IMR-90 (cell line): ENCODE data around the gene POLR2E. TPM values are rescaled to one million over a fixed set of nuclear protein-coding genes. Genes with fewer than 3 reads are reported as not detected.

Experiments
- ATAC-seq: fragments of 200-7000 bp; cut with Tn5 transposase; 2 replicates; pipeline ENCODE4 v1.9.1; 2020; ENCODE audit warnings: low read depth, mild to moderate bottlenecking, moderate library complexity
- BruUV-seq: library from RNA; stranded (reverse); fragments of 400-500 nt; replicated peaks from 2 replicates; lab custom pipeline; 2021; lab: Mats Ljungman, UMichigan
- CTCF ChIA-PET: fragments of 300-600 bp; formaldehyde crosslinking; extraction: SDS; loops from one replicate; lab custom pipeline; 2021; ENCODE audit warnings: antibody characterized with exemption; lab: Yijun Ruan, JAX
- POLR2A ChIA-PET: fragments of 300-600 bp; sonication (Branson Sonifier 250); formaldehyde crosslinking; loops from one replicate; lab custom pipeline; 2022; ENCODE audit warnings: antibody characterized with exemption; ENCODE audit not compliant: unreplicated experiment; lab: Charles Lee
- DNase-seq: peaks from one replicate; pipeline ENCODE4 v3.0.0; 2013
- H2AFZ ChIP-seq: replicated peaks from 2 replicates; pipeline ENCODE3; 2013; ENCODE audit warnings: low read length, mild to moderate bottlenecking; ENCODE audit not compliant: poor library complexity
- H2AK5ac ChIP-seq: 2 replicates; pipeline ENCODE4 v1.6.1; 2013; ENCODE audit warnings: low read depth, low read length, inconsistent platforms
- H2AK9ac ChIP-seq: replicated peaks from 2 replicates; pipeline ENCODE3; 2013; ENCODE audit warnings: mild to moderate bottlenecking, low read depth, low read length, moderate library complexity; ENCODE audit not compliant: poor library complexity
- H2BK120ac ChIP-seq: 2 replicates; pipeline ENCODE4 v1.6.1; 2013; ENCODE audit warnings: low read depth, low read length, inconsistent platforms
- H2BK15ac ChIP-seq: 3 replicates; pipeline ENCODE4 v1.6.1; 2013; ENCODE audit warnings: low read depth, low read length, inconsistent platforms
- H2BK20ac ChIP-seq: 2 replicates; pipeline ENCODE4 v1.6.1; 2013; ENCODE audit warnings: low read depth, mild to moderate bottlenecking, inconsistent platforms, low read length, moderate library complexity
- H2BK5ac ChIP-seq: 2 replicates; pipeline ENCODE4 v1.6.1; 2013; ENCODE audit warnings: mild to moderate bottlenecking, low read depth, low read length, inconsistent platforms; ENCODE audit not compliant: poor library complexity, severe bottlenecking
- H3K14ac ChIP-seq: replicated peaks from 2 replicates; pipeline ENCODE4 v1.6.1; 2013; ENCODE audit warnings: low read depth, low read length, inconsistent platforms
- H3K18ac ChIP-seq: 2 replicates; pipeline ENCODE4 v1.6.1; 2013; ENCODE audit warnings: low read depth, low read length, control low read depth
- H3K23ac ChIP-seq: 2 replicates; pipeline ENCODE4 v1.6.1; 2013; ENCODE audit warnings: low read depth, low read length, inconsistent platforms
- H3K27ac ChIP-seq: 2 replicates; pipeline ENCODE4 v1.5.1; 2013; ENCODE audit warnings: mild to moderate bottlenecking, control low read depth, low read length; ENCODE audit not compliant: insufficient read depth
- H3K27me3 ChIP-seq: 2 replicates; pipeline ENCODE4 v1.6.1; 2013; ENCODE audit warnings: low read length; ENCODE audit not compliant: control insufficient read depth, insufficient read depth
- H3K36me3 ChIP-seq: 2 replicates; pipeline ENCODE4 v1.6.1; 2013; ENCODE audit warnings: low read length, mixed read lengths; ENCODE audit not compliant: control insufficient read depth, insufficient read depth
- H3K4ac ChIP-seq: 2 replicates; pipeline ENCODE4 v1.6.1; 2013; ENCODE audit warnings: low read depth, low read length, inconsistent platforms
- H3K4me1 ChIP-seq: 2 replicates; pipeline ENCODE4 v1.6.1; 2013; ENCODE audit warnings: low read length, mixed read lengths; ENCODE audit not compliant: control insufficient read depth, insufficient read depth
- H3K4me2 ChIP-seq: 2 replicates; pipeline ENCODE4 v1.6.1; 2013; ENCODE audit warnings: low read depth, mild to moderate bottlenecking, control low read depth, low read length, moderate library complexity
- H3K4me3 ChIP-seq: 2 replicates; pipeline ENCODE4 v1.5.1; 2013; ENCODE audit warnings: low read depth, mild to moderate bottlenecking, control low read depth, low read length, moderate library complexity; ENCODE audit not compliant: insufficient read depth
- H3K56ac ChIP-seq: 2 replicates; pipeline ENCODE4 v1.6.1; 2013; ENCODE audit warnings: low read length, inconsistent platforms; ENCODE audit not compliant: insufficient read depth; ENCODE audit errors: extremely low read depth
- H3K79me1 ChIP-seq, 2 experiments: 2 replicates each; pipeline ENCODE4 v1.6.1; 2013; ENCODE audit warnings: low read length in 2 of 2, inconsistent platforms in 1 of 2, low read depth in 1 of 2
- H3K9ac ChIP-seq: 2 replicates; pipeline ENCODE4 v1.6.1; 2013; ENCODE audit warnings: low read depth, low read length, control low read depth
- H3K9me1 ChIP-seq: 2 replicates; pipeline ENCODE4 v1.6.1; 2013; ENCODE audit warnings: low read length, inconsistent platforms; ENCODE audit not compliant: insufficient read depth
- H3K9me3 ChIP-seq: 2 replicates; pipeline ENCODE4 v1.6.1; 2013; ENCODE audit warnings: low read length; ENCODE audit not compliant: control insufficient read depth, insufficient read depth
- H4K20me1 ChIP-seq: 2 replicates; pipeline ENCODE4 v1.6.1; 2013; ENCODE audit warnings: low read length, inconsistent platforms; ENCODE audit not compliant: insufficient read depth
- H4K5ac ChIP-seq: 2 replicates; pipeline ENCODE4 v1.6.1; 2013; ENCODE audit warnings: mild to moderate bottlenecking, low read depth, low read length, control low read depth
- H4K8ac ChIP-seq, 2 experiments: 2 replicates each; pipeline ENCODE4 v1.6.1; 2013; ENCODE audit warnings: low read depth in 2 of 2, low read length in 2 of 2, control low read depth in 1 of 2, inconsistent platforms in 1 of 2
- H4K91ac ChIP-seq: 2 replicates; pipeline ENCODE4 v1.6.1; 2013; ENCODE audit warnings: low read depth, low read length, inconsistent platforms; ENCODE audit not compliant: insufficient read depth
- BHLHE40 ChIP-seq: fragments of 150-350 bp; IDR thresholded peaks from 2 replicates; pipeline ENCODE4 v1.6.1; 2016; ENCODE audit warnings: mild to moderate bottlenecking, low read depth, low read length
- CEBPB ChIP-seq: IDR thresholded peaks from 2 replicates; pipeline ENCODE4 v1.6.1; 2012; ENCODE audit warnings: low read depth, low read length, improper control_type of control experiment
- CHD1 ChIP-seq: IDR thresholded peaks from 2 replicates; pipeline ENCODE4 v1.6.1; 2012; ENCODE audit warnings: low read depth, low read length, improper control_type of control experiment
- MAFK ChIP-seq: IDR thresholded peaks from 2 replicates; pipeline ENCODE4 v1.6.1; 2012; ENCODE audit warnings: low read depth, low read length, improper control_type of control experiment
- MAZ ChIP-seq: IDR thresholded peaks from 2 replicates; pipeline ENCODE4 v1.6.1; 2012; ENCODE audit warnings: low read depth, mild to moderate bottlenecking, low read length, improper control_type of control experiment, moderate library complexity, borderline replicate concordance
- MXI1 ChIP-seq: IDR thresholded peaks from 2 replicates; pipeline ENCODE4 v1.6.1; 2012; ENCODE audit warnings: low read depth, mild to moderate bottlenecking, low read length, moderate library complexity, borderline replicate concordance
- NFE2L2 ChIP-seq: fragments of 150-350 bp; IDR thresholded peaks from 2 replicates; pipeline ENCODE4 v1.6.1; 2016; ENCODE audit warnings: low read depth, mild to moderate bottlenecking, low read length
- POLR2A ChIP-seq: IDR thresholded peaks from 2 replicates; pipeline ENCODE4 v1.6.1; 2012; ENCODE audit warnings: mild to moderate bottlenecking, low read depth, low read length
- RAD21 ChIP-seq: IDR thresholded peaks from 2 replicates; pipeline ENCODE4 v1.6.1; 2012; ENCODE audit warnings: low read length, improper control_type of control experiment
- RCOR1 ChIP-seq: IDR thresholded peaks from 2 replicates; pipeline ENCODE4 v1.6.1; 2012; ENCODE audit warnings: mild to moderate bottlenecking, low read length, improper control_type of control experiment; ENCODE audit not compliant: insufficient replicate concordance
- RFX5 ChIP-seq: IDR thresholded peaks from 2 replicates; pipeline ENCODE4 v1.8.0; 2012; ENCODE audit warnings: low read depth, mild to moderate bottlenecking, low read length, moderate library complexity
- SMC3 ChIP-seq: fragments of 150-350 bp; IDR thresholded peaks from 2 replicates; pipeline ENCODE4 v1.6.1; 2016; ENCODE audit warnings: low read depth, mild to moderate bottlenecking, antibody characterized with exemption, low read length, moderate library complexity
- WGBS, 2 experiments: methylation state at CpG; one replicate each; pipeline versions ENCODE4 v1.1.5 to v1.1.7; 2013; ENCODE audit warnings: missing lambda C conversion rate in 2 of 2; ENCODE audit not compliant: insufficient read length in 1 of 2; ENCODE audit errors: extremely low coverage in 2 of 2; 5-methylcytosine and 5-hydroxymethylcytosine counted together
- dilution Hi-C: fragments of 300-500 bp; cut with HindIII; formaldehyde crosslinking; loops from one replicate; pipeline ENCODE4 v1.14.3; 2018; ENCODE audit warnings: low sequenced_read_pairs; ENCODE audit not compliant: unreplicated experiment
- in situ Hi-C: fragments of 300-500 bp; cut with MboI; formaldehyde crosslinking; loops from 3 replicates; pipeline ENCODE4 v1.14.3; 2019; ENCODE audit warnings: low sequenced_read_pairs, inconsistent platforms, mixed read lengths
- intact Hi-C: fragments of 100-400 bp; cut with micrococcal nuclease; formaldehyde crosslinking; loops from 2 replicates; pipeline ENCODE4 v1.10.0; 2022
- polyA plus RNA-seq, 3 experiments: library from polyadenylated mRNA; depleted of rRNA; stranded (reverse); fragments of >200 nt; gene quantifications; 2 replicates each; pipeline ENCODE4 v1.2.3, GENCODE V29; 2012; ENCODE audit warnings: low replicate concordance in 1 of 3
- total RNA-seq: library from RNA; depleted of rRNA; stranded (reverse); fragments of >200 nt; gene quantifications from 2 replicates; pipeline ENCODE4 v1.2.3, GENCODE V29; 2012
- TF ChIP-seq, protein P1 (sequence below): fragments of 150-350 bp; IDR thresholded peaks from 2 replicates; pipeline ENCODE4 v1.6.1; 2016; ENCODE audit warnings: low read depth, mild to moderate bottlenecking, low read length, moderate library complexity, borderline replicate concordance
- TF ChIP-seq, protein P2 (sequence below): conservative IDR thresholded peaks from 2 replicates; pipeline ENCODE4 v1.5.1; 2012; ENCODE audit warnings: mild to moderate bottlenecking, low read depth, low read length, improper control_type of control experiment
- TF ChIP-seq, protein P3 (sequence below): fragments of 150-350 bp; IDR thresholded peaks from 2 replicates; pipeline ENCODE4 v1.6.1; 2017; ENCODE audit warnings: mild to moderate bottlenecking, antibody characterized with exemption, low read length, low read depth

Gene POLR2E
- total and polyA plus RNA-seq, 2 of the 4 experiments (the other 2 are of a cell fraction), result 294 to 391 TPM

DNA sequence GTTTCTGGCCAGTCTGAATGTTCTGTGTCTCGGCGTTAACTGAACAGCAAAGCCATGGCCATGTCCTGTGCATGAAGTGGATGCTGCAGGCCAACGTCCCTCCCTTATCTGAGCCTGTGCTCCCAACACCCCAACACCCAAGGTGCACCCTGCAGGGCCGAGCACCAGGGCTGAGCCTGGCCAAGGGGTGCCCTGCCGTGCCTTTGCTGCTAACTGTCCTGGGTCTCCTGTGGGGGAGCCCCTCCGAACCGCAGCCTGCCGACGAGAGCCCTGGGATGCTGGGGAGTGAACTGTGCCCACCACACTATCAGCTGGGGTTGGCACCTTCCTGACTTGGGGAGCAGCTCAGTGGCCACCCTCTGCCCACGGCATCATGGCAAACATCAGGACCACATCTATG, 26.2 kb upstream of the POLR2E start:
- no peak for ATAC-seq
- 91% methylated on average over 6 of the region's 10 CpGs; no CpG with 5 or more reads in 1 of the 2 experiments for WGBS, 2 experiments
- ChIA-PET POLR2A (no interaction called here), CTCF (no interaction called here)
- Histone ChIP-seq H3K4ac (no peak overlapping the region), H3K9ac (no peak overlapping the region), H3K27ac (no peak overlapping the region), H3K4me3 (no peak overlapping the region), H3K23ac (no peak overlapping the region), H3K4me2 (no peak overlapping the region), H3K36me3 (peaks cover 94% of the 10 kb centered on the region), H4K8ac (no peak overlapping the region), H3K9me1 (no peaks in the 10 kb centered on the region), H2BK120ac (no peak overlapping the region), H3K56ac (no peak overlapping the region), H2BK5ac (no peak overlapping the region), H3K27me3 (no peaks in the 10 kb centered on the region), H3K14ac (no peak overlapping the region), H2BK15ac (no peak overlapping the region), H2BK20ac (no peak overlapping the region), H3K4me1 (peaks cover 7% of the 10 kb centered on the region), H2AK5ac (no peak overlapping the region), H4K5ac (no peak overlapping the region), H4K20me1 (peaks cover 13% of the 10 kb centered on the region), H3K18ac (no peak overlapping the region), H2AFZ (no peak overlapping the region), H4K91ac (no peak overlapping the region), H2AK9ac (no peak overlapping the region), H3K79me1 (peaks cover 21 to 53% of the 10 kb centered on the region in 2 experiments), H3K9me3 (no peaks in the 10 kb centered on the region)
- in situ Hi-C loops (no loop called here), intact Hi-C loops (no loop called here), dilution Hi-C loops (no loop called here)
- DNase-seq, result no peak
- no TSS peak for BruUV-seq
- TF ChIP-seq, protein P1, sequence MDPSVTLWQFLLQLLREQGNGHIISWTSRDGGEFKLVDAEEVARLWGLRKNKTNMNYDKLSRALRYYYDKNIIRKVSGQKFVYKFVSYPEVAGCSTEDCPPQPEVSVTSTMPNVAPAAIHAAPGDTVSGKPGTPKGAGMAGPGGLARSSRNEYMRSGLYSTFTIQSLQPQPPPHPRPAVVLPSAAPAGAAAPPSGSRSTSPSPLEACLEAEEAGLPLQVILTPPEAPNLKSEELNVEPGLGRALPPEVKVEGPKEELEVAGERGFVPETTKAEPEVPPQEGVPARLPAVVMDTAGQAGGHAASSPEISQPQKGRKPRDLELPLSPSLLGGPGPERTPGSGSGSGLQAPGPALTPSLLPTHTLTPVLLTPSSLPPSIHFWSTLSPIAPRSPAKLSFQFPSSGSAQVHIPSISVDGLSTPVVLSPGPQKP, result no peak
- TF ChIP-seq BHLHE40 (no peak), CHD1 (no peak), RCOR1 (no peak), NFE2L2 (no peak), CEBPB (no peak), SMC3 (no peak), MAFK (no peak), RFX5 (no peak), MXI1 (no peak), RAD21 (no peak), MAZ (no peak), POLR2A (no peak)
- TF ChIP-seq, protein P2, sequence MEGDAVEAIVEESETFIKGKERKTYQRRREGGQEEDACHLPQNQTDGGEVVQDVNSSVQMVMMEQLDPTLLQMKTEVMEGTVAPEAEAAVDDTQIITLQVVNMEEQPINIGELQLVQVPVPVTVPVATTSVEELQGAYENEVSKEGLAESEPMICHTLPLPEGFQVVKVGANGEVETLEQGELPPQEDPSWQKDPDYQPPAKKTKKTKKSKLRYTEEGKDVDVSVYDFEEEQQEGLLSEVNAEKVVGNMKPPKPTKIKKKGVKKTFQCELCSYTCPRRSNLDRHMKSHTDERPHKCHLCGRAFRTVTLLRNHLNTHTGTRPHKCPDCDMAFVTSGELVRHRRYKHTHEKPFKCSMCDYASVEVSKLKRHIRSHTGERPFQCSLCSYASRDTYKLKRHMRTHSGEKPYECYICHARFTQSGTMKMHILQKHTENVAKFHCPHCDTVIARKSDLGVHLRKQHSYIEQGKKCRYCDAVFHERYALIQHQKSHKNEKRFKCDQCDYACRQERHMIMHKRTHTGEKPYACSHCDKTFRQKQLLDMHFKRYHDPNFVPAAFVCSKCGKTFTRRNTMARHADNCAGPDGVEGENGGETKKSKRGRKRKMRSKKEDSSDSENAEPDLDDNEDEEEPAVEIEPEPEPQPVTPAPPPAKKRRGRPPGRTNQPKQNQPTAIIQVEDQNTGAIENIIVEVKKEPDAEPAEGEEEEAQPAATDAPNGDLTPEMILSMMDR, result no peak
- TF ChIP-seq, protein P3, sequence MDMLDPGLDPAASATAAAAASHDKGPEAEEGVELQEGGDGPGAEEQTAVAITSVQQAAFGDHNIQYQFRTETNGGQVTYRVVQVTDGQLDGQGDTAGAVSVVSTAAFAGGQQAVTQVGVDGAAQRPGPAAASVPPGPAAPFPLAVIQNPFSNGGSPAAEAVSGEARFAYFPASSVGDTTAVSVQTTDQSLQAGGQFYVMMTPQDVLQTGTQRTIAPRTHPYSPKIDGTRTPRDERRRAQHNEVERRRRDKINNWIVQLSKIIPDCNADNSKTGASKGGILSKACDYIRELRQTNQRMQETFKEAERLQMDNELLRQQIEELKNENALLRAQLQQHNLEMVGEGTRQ, result no peak
